ENCODE data around the gene CCDC121. TPM values are rescaled to one million over a fixed set of nuclear protein-coding genes. Genes with fewer than 3 reads are reported as not detected.

Gene CCDC121
- total RNA-seq, 2 experiments from 2014 or later, result 0.40 to 0.43 TPM

DNA sequence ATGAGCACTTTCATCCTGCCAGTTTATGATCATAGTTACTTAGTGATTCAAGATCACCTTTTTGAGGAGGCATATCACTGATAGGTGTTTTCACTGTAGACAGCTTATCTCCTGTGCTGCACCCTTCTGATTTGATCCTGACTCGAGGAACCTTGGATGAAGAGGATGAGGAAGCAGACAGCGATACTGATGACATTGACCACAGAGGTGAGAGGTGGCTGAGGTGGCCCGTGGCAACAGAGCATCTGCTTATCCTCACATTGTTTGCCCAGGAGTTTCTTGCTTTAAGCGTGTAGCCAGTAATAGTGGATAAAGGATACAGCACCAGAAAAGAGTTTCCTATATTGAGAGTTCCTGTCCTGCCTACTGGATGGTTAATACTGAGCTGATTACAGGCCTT is 18.9 kb upstream of the CCDC121 start:
- CTCF ChIA-PET, result interaction anchor here (1.9 to 3.2 kb wide), 2 partner anchors 16 to 36 kb away, joined by 5 to 18 read pairs; partner anchors contain the start of gene SLC4A1AP
- Mint-ChIP-seq H3K4me3 (no peak overlapping the region), H3K36me3 (ENCODE audit: low read depth) (peaks cover 30% of the 10 kb centered on the region), H3K4me1 (ENCODE audit: low read depth) (peaks cover 4% of the 10 kb centered on the region), H3K9me3 (no peaks in the 10 kb centered on the region), H3K27ac (peak overlapping the region; percentile 20), H3K27me3 (no peaks in the 10 kb centered on the region)
- ATAC-seq, result no peak
- POLR2A ChIA-PET, result interaction anchor here (1.1 to 2.4 kb wide), 4 partner anchors 9 to 17 kb away, joined by 3 to 13 read pairs (median 6); partner anchors contain the start of genes SLC4A1AP and SUPT7L
- intact Hi-C loops (cut with micrococcal nuclease), result no loop called here
- TF ChIP-seq, protein P1, sequence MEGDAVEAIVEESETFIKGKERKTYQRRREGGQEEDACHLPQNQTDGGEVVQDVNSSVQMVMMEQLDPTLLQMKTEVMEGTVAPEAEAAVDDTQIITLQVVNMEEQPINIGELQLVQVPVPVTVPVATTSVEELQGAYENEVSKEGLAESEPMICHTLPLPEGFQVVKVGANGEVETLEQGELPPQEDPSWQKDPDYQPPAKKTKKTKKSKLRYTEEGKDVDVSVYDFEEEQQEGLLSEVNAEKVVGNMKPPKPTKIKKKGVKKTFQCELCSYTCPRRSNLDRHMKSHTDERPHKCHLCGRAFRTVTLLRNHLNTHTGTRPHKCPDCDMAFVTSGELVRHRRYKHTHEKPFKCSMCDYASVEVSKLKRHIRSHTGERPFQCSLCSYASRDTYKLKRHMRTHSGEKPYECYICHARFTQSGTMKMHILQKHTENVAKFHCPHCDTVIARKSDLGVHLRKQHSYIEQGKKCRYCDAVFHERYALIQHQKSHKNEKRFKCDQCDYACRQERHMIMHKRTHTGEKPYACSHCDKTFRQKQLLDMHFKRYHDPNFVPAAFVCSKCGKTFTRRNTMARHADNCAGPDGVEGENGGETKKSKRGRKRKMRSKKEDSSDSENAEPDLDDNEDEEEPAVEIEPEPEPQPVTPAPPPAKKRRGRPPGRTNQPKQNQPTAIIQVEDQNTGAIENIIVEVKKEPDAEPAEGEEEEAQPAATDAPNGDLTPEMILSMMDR (IDR thresholded peaks at IDR 0.05), result no peak
- no peak for DNase-seq

GRCh38 chr2:27647289-27647688 is 18.5 kb upstream of the CCDC121 start:
- ATAC-seq (no peak), DNase-seq (no peak)
- Mint-ChIP-seq H3K9me3 (no peaks in the 10 kb centered on the region), H3K36me3 (ENCODE audit: low read depth) (peaks cover 28% of the 10 kb centered on the region), H3K4me1 (ENCODE audit: low read depth) (no peaks in the 10 kb centered on the region), H3K27ac (no peak overlapping the region), H3K4me3 (no peak overlapping the region), H3K27me3 (no peaks in the 10 kb centered on the region)
- TF ChIP-seq, protein P1 (IDR thresholded peaks at IDR 0.05), result no peak
- POLR2A ChIA-PET, result interaction anchor here (1.1 to 2.4 kb wide), 4 partner anchors 9 to 16 kb away, joined by 3 to 13 read pairs (median 6); partner anchors contain the start of genes SLC4A1AP and SUPT7L
- intact Hi-C loops (cut with micrococcal nuclease), result no loop called here
- CTCF ChIA-PET, result interaction anchor here (0.9 to 3.2 kb wide), 4 partner anchors 8 to 36 kb away, joined by 3 to 18 read pairs (median 4); partner anchors contain the start of gene SLC4A1AP

GRCh38 chr2:27645197-27645596 is 16.4 kb upstream of the CCDC121 start:
- Mint-ChIP-seq H3K27me3 (no peaks in the 10 kb centered on the region), H3K36me3 (ENCODE audit: low read depth) (peaks cover 28% of the 10 kb centered on the region), H3K27ac (no peak overlapping the region), H3K9me3 (no peaks in the 10 kb centered on the region), H3K4me1 (ENCODE audit: low read depth) (no peaks in the 10 kb centered on the region), H3K4me3 (no peak overlapping the region)
- CTCF ChIA-PET, result no interaction called here
- intact Hi-C loops (cut with micrococcal nuclease), result no loop called here
- DNase-seq (no peak), ATAC-seq (no peak)
- POLR2A ChIA-PET, result interaction anchor here (1.0 kb wide), 1 partner anchor 20 kb away, joined by 3 read pairs; no protein-coding TSS in a partner anchor
- TF ChIP-seq, protein P1 (IDR thresholded peaks at IDR 0.05), result no peak

GRCh38 chr2:27640722-27641245 is 12.0 kb upstream of the CCDC121 start:
- Mint-ChIP-seq H3K27ac (no peak overlapping the region), H3K4me1 (ENCODE audit: low read depth) (peaks cover 29% of the 10 kb centered on the region), H3K9me3 (no peaks in the 10 kb centered on the region), H3K36me3 (ENCODE audit: low read depth) (peaks cover 36% of the 10 kb centered on the region), H3K4me3 (no peak overlapping the region), H3K27me3 (no peaks in the 10 kb centered on the region)
- ATAC-seq (no peak), DNase-seq (no peak)
- ChIA-PET CTCF (interaction anchor here (1.4 kb wide), 1 partner anchor 43 kb away, joined by 8 read pairs; no protein-coding TSS in a partner anchor), POLR2A (interaction anchor here (0.8 to 3.6 kb wide), 7 partner anchors 8 to 284 kb away, joined by 3 to 13 read pairs (median 3); partner anchors contain the start of genes CCDC121, GPN1, GTF3C2 and SLC4A1AP)
- intact Hi-C loops (cut with micrococcal nuclease), result no loop called here
- TF ChIP-seq, protein P1 (IDR thresholded peaks at IDR 0.05), result no peak

GRCh38 chr2:27638709-27639108 is 9.9 kb upstream of the CCDC121 start:
- peak overlapping the region; percentile 94 for H3K27ac Mint-ChIP-seq
- H3K27me3 Mint-ChIP-seq, result no peaks in the 10 kb centered on the region
- no peaks in the 10 kb centered on the region for H3K9me3 Mint-ChIP-seq
- TF ChIP-seq, protein P1 (IDR thresholded peaks at IDR 0.05), result no peak
- ChIA-PET POLR2A (interaction anchor here (0.7 to 3.6 kb wide), 8 partner anchors 8 to 183 kb away, joined by 3 to 22 read pairs (median 4); partner anchors contain the start of genes CCDC121, GPN1, SLC4A1AP and SUPT7L), CTCF (interaction anchor here (0.6 to 2.3 kb wide), 5 partner anchors 8 to 215 kb away, joined by 3 to 11 read pairs (median 3); no protein-coding TSS in a partner anchor)
- H3K4me3 Mint-ChIP-seq, result no peak overlapping the region
- ATAC-seq, result no peak
- intact Hi-C loops (cut with micrococcal nuclease), result no loop called here
- H3K4me1 Mint-ChIP-seq (ENCODE audit: low read depth), result peaks cover 34% of the 10 kb centered on the region
- peak; percentile 21 for DNase-seq
- H3K36me3 Mint-ChIP-seq (ENCODE audit: low read depth), result peaks cover 52% of the 10 kb centered on the region
